ENCODE measurements around the gene RNF223. TPM values are rescaled to one million over a fixed set of nuclear protein-coding genes. Genes with fewer than 3 reads are reported as not detected.

The RNF223 gene
- total and polyA plus RNA-seq, 2 of the 13 experiments (the other 11 are each of a cell fraction or from before 2014, with no cell fraction given), result 0.03 TPM; not detected in 1

- TF ChIP-seq MEIS1 (CRISPR knock-in tag; IDR thresholded peaks at IDR 0.05; ENCODE audit: borderline replicate concordance) (peak; percentile 23; the same call in 1 of the 2 replicates), ZBTB38 (CRISPR knock-in tag; IDR thresholded peaks at IDR 0.05) (peak; percentile 71; the same call in 1 of the 2 replicates), KLF11 (CRISPR knock-in tag; IDR thresholded peaks at IDR 0.05) (no peak), HDAC1 (CRISPR knock-in tag; IDR thresholded peaks at IDR 0.05) (peak; percentile 65), ZFY (CRISPR knock-in tag; IDR thresholded peaks at IDR 0.05) (peak; percentile 31; the same call in 1 of the 2 replicates), ZNF124 (CRISPR knock-in tag; IDR thresholded peaks at IDR 0.05) (no peak), ZNF720 (CRISPR knock-in tag; IDR thresholded peaks at IDR 0.05) (no peak), KDM6A (CRISPR knock-in tag; IDR thresholded peaks at IDR 0.05; ENCODE audit: low read depth) (0 out of 2 replicates have a peak, but pooled peaks have one; percentile 57), ZNF431 (CRISPR knock-in tag; IDR thresholded peaks at IDR 0.05; ENCODE audit: borderline replicate concordance, low read depth) (no peak), ZBTB33 (CRISPR knock-in tag; IDR thresholded peaks at IDR 0.05) (peak; percentile 94), SMC3 (IDR thresholded peaks at IDR 0.05; ENCODE audit: low read length) (no peak), NR2F6 (IDR thresholded peaks at IDR 0.05) (peak; percentile 64), NR2F6 (CRISPR knock-in tag; IDR thresholded peaks at IDR 0.05) (peak; percentile 57; the same call in 1 of the 2 replicates), ZNF580 (CRISPR knock-in tag; IDR thresholded peaks at IDR 0.05; ENCODE audit: borderline replicate concordance, low read depth) (peak; percentile 69; the same call in 1 of the 2 replicates), RFXAP (CRISPR knock-in tag; IDR thresholded peaks at IDR 0.05; ENCODE audit: borderline replicate concordance) (0 out of 2 replicates have a peak, but pooled peaks have one; percentile 15), CHD2 (IDR thresholded peaks at IDR 0.05; ENCODE audit: low read depth, low read length) (no peak), ZNF616 (CRISPR knock-in tag; IDR thresholded peaks at IDR 0.05; ENCODE audit: low read depth) (no peak), SOX6 (IDR thresholded peaks at IDR 0.05) (no peak), SOX6 (CRISPR knock-in tag; IDR thresholded peaks at IDR 0.05) (peak; percentile 51; the same call in 1 of the 2 replicates), ZZZ3 (CRISPR knock-in tag; IDR thresholded peaks at IDR 0.05; ENCODE audit: borderline replicate concordance) (no peak)
These were observed 36.5 kb downstream of the RNF223 start (continued) for GRCh38 chr1:1037366-1038327.

Measured in HepG2 (cell line).